SK-N-SH (cell line): ENCODE measurements around the gene ATG16L1. TPM values are rescaled to one million over a fixed set of nuclear protein-coding genes. Genes with fewer than 3 reads are reported as not detected.

ENCODE experiments used
- CTCF ChIA-PET: fragments of 300-600, 350-600 bp; formaldehyde crosslinking; extraction: SDS; loops from one replicate; lab custom pipeline; 2021; lab: Yijun Ruan, JAX
- POLR2A ChIA-PET: fragments of 350-600 bp; sonication (Branson Sonifier 250); formaldehyde crosslinking; extraction: SDS; loops from one replicate; lab custom pipeline; 2020; ENCODE audit warnings: antibody characterized with exemption, inconsistent platforms; lab: Yijun Ruan, JAX
- DNase-seq: peaks from one replicate; pipeline ENCODE4 v3.0.0; 2012
- H2AFZ ChIP-seq: fragments of 200-600 bp; sonication (generic); 2 replicates; pipeline ENCODE4 v1.8.1; 2016; ENCODE audit warnings: antibody characterized with exemption, mild to moderate bottlenecking, low read depth
- H3F3A ChIP-seq: fragments of 200-600 bp; sonication (generic); replicated peaks from 2 replicates; pipeline ENCODE3; 2016; ENCODE audit warnings: antibody characterized with exemption, mild to moderate bottlenecking; ENCODE audit not compliant: insufficient read depth
- H3K27ac ChIP-seq, 2 experiments: fragments of 200-500 bp in 1 of 2; fragments of 200-600 bp in 1 of 2; sonication (Bioruptor generic) in 1 of 2; sonication (generic), shearing (Covaris generic) in 1 of 2; 2 replicates each; pipeline versions ENCODE4 v1.5.1 to v1.6.1; 2014 to 2016; ENCODE audit warnings: low read depth in 2 of 2, inconsistent platforms in 1 of 2, low read length in 1 of 2, mild to moderate bottlenecking in 1 of 2, mixed read lengths in 1 of 2
- H3K27me3 ChIP-seq: fragments of 200-600 bp; sonication (generic), shearing (Covaris generic); 2 replicates; pipeline ENCODE4 v1.6.1; 2016; ENCODE audit warnings: mixed run types; ENCODE audit not compliant: insufficient read depth
- H3K36me3 ChIP-seq, 2 experiments: fragments of 200-500 bp in 1 of 2; fragments of 200-600 bp in 1 of 2; sonication (Bioruptor generic) in 1 of 2; sonication (generic) in 1 of 2; replicated peaks in 1 of 2; 2 replicates each; pipeline versions ENCODE3 to v1.5.1; 2014 to 2016; ENCODE audit warnings: low read length in 1 of 2, mild to moderate bottlenecking in 1 of 2; ENCODE audit not compliant: insufficient read depth in 2 of 2, control insufficient read depth in 1 of 2
- H3K4me1 ChIP-seq, 2 experiments: fragments of 200-500 bp in 1 of 2; fragments of 200-600 bp in 1 of 2; sonication (Bioruptor generic) in 1 of 2; sonication (generic), shearing (Covaris generic) in 1 of 2; 2 replicates each; pipeline versions ENCODE4 v1.5.1 to v1.6.1; 2014 to 2016; ENCODE audit warnings: low read depth in 1 of 2, low read length in 1 of 2, mixed run types in 1 of 2; ENCODE audit not compliant: insufficient read depth in 2 of 2, control insufficient read depth in 1 of 2
- H3K4me2 ChIP-seq: fragments of 200-600 bp; sonication (generic), shearing (Covaris generic); 2 replicates; pipeline ENCODE4 v1.6.1; 2017; ENCODE audit warnings: mixed run types
- H3K4me3 ChIP-seq, 2 experiments: fragments of 200-500 bp in 1 of 2; fragments of 200-600 bp in 1 of 2; sonication (Bioruptor generic) in 1 of 2; sonication (generic), shearing (Covaris generic) in 1 of 2; 2 replicates each; pipeline versions ENCODE4 v1.5.1 to v1.8.1; 2014 to 2016; ENCODE audit warnings: low read depth in 2 of 2, inconsistent platforms in 1 of 2, low read length in 1 of 2, mild to moderate bottlenecking in 1 of 2, mixed read lengths in 1 of 2, moderate library complexity in 1 of 2
- H3K79me2 ChIP-seq: fragments of 200-600 bp; sonication (generic); 2 replicates; pipeline ENCODE4 v1.8.1; 2017; ENCODE audit warnings: mild to moderate bottlenecking; ENCODE audit not compliant: insufficient read depth
- H3K9ac ChIP-seq: fragments of 200-600 bp; sonication (generic); 2 replicates; pipeline ENCODE4 v1.6.1; 2017; ENCODE audit warnings: mixed run types
- H3K9me2 ChIP-seq: fragments of 200-600 bp; sonication (generic); 2 replicates; pipeline ENCODE4 v1.6.1; 2017; ENCODE audit warnings: mixed run types
- H3K9me3 ChIP-seq: fragments of 200-600 bp; sonication (generic); 2 replicates; pipeline ENCODE4 v1.6.1; 2017; ENCODE audit warnings: mixed run types, mild to moderate bottlenecking, moderate library complexity
- H4K20me1 ChIP-seq: fragments of 200-600 bp; sonication (generic); 2 replicates; pipeline ENCODE4 v1.6.1; 2017; ENCODE audit warnings: mild to moderate bottlenecking, mixed run types; ENCODE audit not compliant: insufficient read depth
- FOSL2 ChIP-seq: IDR thresholded peaks from 2 replicates; pipeline ENCODE4 v1.4.0; 2012; ENCODE audit warnings: low read depth, mild to moderate bottlenecking, moderate library complexity, borderline replicate concordance
- FOXJ3 ChIP-seq: sonication (generic); formaldehyde crosslinking; IDR thresholded peaks from 2 replicates; pipeline ENCODE4 v1.5.1; 2020; ENCODE audit warnings: mild to moderate bottlenecking, missing genetic modification reagents
- FOXM1 ChIP-seq: IDR thresholded peaks from 2 replicates; pipeline ENCODE4 v1.4.0; 2012; ENCODE audit warnings: low read depth, mild to moderate bottlenecking
- GATA2 ChIP-seq: sonication (generic); formaldehyde crosslinking; IDR thresholded peaks from 2 replicates; pipeline ENCODE4 v1.5.0; 2020; ENCODE audit warnings: mild to moderate bottlenecking, missing genetic modification reagents
- IRF3 ChIP-seq: fragments of 150-350 bp; IDR thresholded peaks from 2 replicates; pipeline ENCODE4 v1.6.1; 2016; ENCODE audit warnings: mild to moderate bottlenecking, low read depth, low read length
- MAX ChIP-seq: IDR thresholded peaks from 2 replicates; pipeline ENCODE4 v1.4.0; 2012; ENCODE audit warnings: low read depth
- MXI1 ChIP-seq: IDR thresholded peaks from 2 replicates; pipeline ENCODE4 v1.6.1; 2012; ENCODE audit warnings: mild to moderate bottlenecking, low read depth, low read length, improper control_type of control experiment
- POLR2AphosphoS5 ChIP-seq: IDR thresholded peaks from 2 replicates; pipeline ENCODE4 v1.6.1; 2012; ENCODE audit warnings: low read depth, low read length
- RFX5 ChIP-seq: IDR thresholded peaks from 2 replicates; pipeline ENCODE4 v1.6.1; 2012; ENCODE audit warnings: mild to moderate bottlenecking, improper control_type of control experiment, low read length
- SIN3A ChIP-seq: IDR thresholded peaks from 2 replicates; pipeline ENCODE4 v1.6.1; 2012; ENCODE audit warnings: low read depth, mild to moderate bottlenecking, low read length, moderate library complexity, borderline replicate concordance
- SMC3 ChIP-seq: IDR thresholded peaks from 2 replicates; pipeline ENCODE4 v1.6.1; 2012; ENCODE audit warnings: low read depth, low read length, improper control_type of control experiment
- TCF12 ChIP-seq: IDR thresholded peaks from 2 replicates; pipeline ENCODE4 v1.4.0; 2012
- TEAD4 ChIP-seq: IDR thresholded peaks from 2 replicates; pipeline ENCODE4 v1.4.0; 2012; ENCODE audit warnings: mild to moderate bottlenecking, borderline replicate concordance; ENCODE audit not compliant: insufficient read depth
- USF1 ChIP-seq: IDR thresholded peaks from 2 replicates; pipeline ENCODE4 v1.4.0; 2012; ENCODE audit warnings: low read depth, borderline replicate concordance
- USF2 ChIP-seq: fragments of 150-350 bp; IDR thresholded peaks from 2 replicates; pipeline ENCODE4 v1.6.1; 2017; ENCODE audit warnings: antibody characterized with exemption, low read length, low read depth, borderline replicate concordance
- WGBS: methylation state at CpG from one replicate; pipeline ENCODE4 v1.1.6; 2017; ENCODE audit warnings: low lambda C conversion rate; 5-methylcytosine and 5-hydroxymethylcytosine counted together
- polyA plus RNA-seq, 3 experiments: library from polyadenylated mRNA; depleted of rRNA; stranded (reverse); fragments of >200 nt; gene quantifications; 2 replicates each; pipeline ENCODE4 v1.2.3, GENCODE V29; 2012

Gene ATG16L1
- polyA plus RNA-seq, 1 of the 3 experiments (the other 2 are of a cell fraction), result 22.2 TPM

GRCh38 chr2:233225230-233226068, 26.0 kb upstream of the ATG16L1 start:
- DNase-seq, result no peak
- Histone ChIP-seq H3K4me3 (no peak overlapping the region), H3K9me3 (no peaks in the 10 kb centered on the region), H4K20me1 (no peaks in the 10 kb centered on the region), H3K79me2 (no peaks in the 10 kb centered on the region), H3K9ac (no peak overlapping the region), H3K4me1 (no peaks in the 10 kb centered on the region; a peak in 1 of 4 replicates), H3K9me2 (no peaks in the 10 kb centered on the region), H3K4me2 (no peak overlapping the region), H3K36me3 (no peaks in the 10 kb centered on the region), H3K27me3 (peaks cover 6% of the 10 kb centered on the region; the same call in 1 of the 2 replicates), H2AFZ (no peak overlapping the region), H3K27ac (no peak overlapping the region), H3F3A (no peaks in the 10 kb centered on the region)
- ChIA-PET CTCF (no interaction called here), POLR2A (no interaction called here)
- WGBS, result 55% methylated on average over 5 of the region's 5 CpGs
- TF ChIP-seq TCF12, result no peak

- Histone ChIP-seq H3K4me2 (no peak overlapping the region), H3K79me2 (no peaks in the 10 kb centered on the region), H3K4me1 (no peaks in the 10 kb centered on the region; a peak in 1 of 4 replicates), H3K27ac (no peak overlapping the region), H3K36me3 (no peaks in the 10 kb centered on the region), H3K9me2 (no peaks in the 10 kb centered on the region), H3K4me3 (no peak overlapping the region)
- TF ChIP-seq POLR2AphosphoS5 (no peak), FOXM1 (no peak), FOXJ3 (CRISPR knock-in tag) (no peak), IRF3 (no peak), TEAD4 (no peak), USF1 (no peak), GATA2 (CRISPR knock-in tag) (no peak), RFX5 (no peak), USF2 (no peak), SIN3A (no peak), MAX (no peak), TCF12 (no peak), SMC3 (no peak), FOSL2 (no peak), MXI1 (no peak)
- TF ChIP-seq, all 33 proteins: peak for 0
- no peaks in the 10 kb centered on the region for H3K9me3 ChIP-seq
- H3F3A ChIP-seq, result no peaks in the 10 kb centered on the region
- ChIA-PET CTCF (no interaction called here), POLR2A (no interaction called here)
- H3K9ac ChIP-seq, result no peak overlapping the region
- 74% methylated on average over 2 of the region's 2 CpGs for WGBS
- H3K27me3 ChIP-seq, result peaks cover 3% of the 10 kb centered on the region; the same call in 1 of the 2 replicates
- no peak overlapping the region for H2AFZ ChIP-seq
- no peak for DNase-seq
- H4K20me1 ChIP-seq, result no peaks in the 10 kb centered on the region
Measured at GRCh38 chr2:233226511-233227031, 24.9 kb upstream of the ATG16L1 start.
